ENCODE results near the gene CEP170B. TPM values are rescaled to one million over a fixed set of nuclear protein-coding genes. Genes with fewer than 3 reads are reported as not detected.
"Not testable (repeated sequence)": the region's sequence is repeated elsewhere in the genome, so short reads cannot be mapped to it uniquely, and the experiment has no call there.

The CEP170B gene
- total RNA-seq, 1 donor from 2014 or later = 1.6 TPM

GRCh38 chr14:104888489-104889374 lies 23.7 kb downstream of the CEP170B start:
- H3K36me3 ChIP-seq (ENCODE audit: control insufficient read depth in 3 of 3, insufficient read depth in 3 of 3, low read length in 3 of 3) = peaks cover 2 to 4% (median 4%) of the 10 kb centered on the region in 3 donors
- no peak overlapping the region for H3K9ac ChIP-seq (ENCODE audit: low read depth in 1 of 3, low read length in 3 of 3)
- no peak overlapping the region for H3K4me3 ChIP-seq (ENCODE audit: low read length in 3 of 3)
- H3K4me1 ChIP-seq (ENCODE audit: control insufficient read depth in 3 of 3, insufficient read depth in 3 of 3, low read length in 3 of 3) = no peaks in the 10 kb centered on the region
- H3K9me3 ChIP-seq (ENCODE audit: control insufficient read depth in 3 of 3, low read length in 3 of 3) = no peaks in the 10 kb centered on the region
- H3K27ac ChIP-seq (ENCODE audit: low read depth, low read length) = no peak overlapping the region
- H3K27me3 ChIP-seq (ENCODE audit: control insufficient read depth in 3 of 3, insufficient read depth in 3 of 3, low read length in 3 of 3) = no peaks in the 10 kb centered on the region

DNA sequence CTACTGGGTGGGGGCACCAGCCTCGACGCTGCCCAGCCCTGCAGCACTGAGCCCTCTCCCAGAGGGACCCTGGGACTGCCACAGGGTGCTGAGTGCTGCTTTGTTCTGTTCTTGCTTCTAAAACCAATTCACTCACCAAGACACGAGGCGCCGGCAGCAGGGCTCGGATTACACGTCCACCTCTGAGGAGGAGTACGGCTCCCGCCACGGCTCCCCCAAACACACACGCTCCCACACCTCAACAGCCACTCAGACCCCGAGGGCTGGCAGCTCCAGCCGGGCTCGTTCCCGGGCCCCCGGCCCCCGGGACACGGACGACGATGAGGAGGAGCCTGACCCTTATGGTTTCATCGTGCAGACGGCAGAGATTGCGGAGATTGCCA lies 24.3 kb downstream of the CEP170B start:
- Histone ChIP-seq H3K27ac (ENCODE audit: low read depth, low read length) (no peak overlapping the region), H3K4me1 (ENCODE audit: control insufficient read depth in 3 of 3, insufficient read depth in 3 of 3, low read length in 3 of 3) (no peaks in the 10 kb centered on the region), H3K4me3 (ENCODE audit: low read length in 3 of 3) (no peak overlapping the region), H3K36me3 (ENCODE audit: control insufficient read depth in 3 of 3, insufficient read depth in 3 of 3, low read length in 3 of 3) (peaks cover 2 to 4% (median 3%) of the 10 kb centered on the region in 3 donors), H3K9ac (ENCODE audit: low read depth in 1 of 3, low read length in 3 of 3) (no peak overlapping the region), H3K9me3 (ENCODE audit: control insufficient read depth in 3 of 3, low read length in 3 of 3) (no peaks in the 10 kb centered on the region), H3K27me3 (ENCODE audit: control insufficient read depth in 3 of 3, insufficient read depth in 3 of 3, low read length in 3 of 3) (no peaks in the 10 kb centered on the region)

DNA sequence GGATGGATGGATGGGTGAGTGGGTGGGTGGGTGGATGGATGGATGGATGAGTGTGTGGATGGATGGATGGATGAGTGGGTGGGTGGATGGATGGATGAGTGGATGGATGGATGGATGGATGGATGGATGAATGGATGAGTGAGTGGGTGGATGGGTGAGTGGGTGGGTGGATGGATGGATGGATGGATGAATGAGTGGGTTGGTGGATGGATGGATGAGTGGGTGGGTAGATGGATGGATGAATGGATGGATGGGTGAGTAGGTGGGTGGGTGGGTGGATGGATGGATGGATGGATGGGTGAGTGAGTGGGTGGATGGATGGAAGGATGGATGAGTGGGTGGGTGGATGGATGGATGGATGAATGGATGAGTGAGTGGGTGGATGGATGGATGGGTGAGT lies 25.2 kb downstream of the CEP170B start:
- H3K36me3 ChIP-seq (ENCODE audit: control insufficient read depth in 3 of 3, insufficient read depth in 3 of 3, low read length in 3 of 3); H3K4me1 ChIP-seq (ENCODE audit: control insufficient read depth in 3 of 3, insufficient read depth in 3 of 3, low read length in 3 of 3); H3K27ac ChIP-seq (ENCODE audit: low read depth, low read length); H3K4me3 ChIP-seq (ENCODE audit: low read length in 3 of 3); H3K9ac ChIP-seq (ENCODE audit: low read depth in 1 of 3, low read length in 3 of 3); H3K27me3 ChIP-seq (ENCODE audit: control insufficient read depth in 3 of 3, insufficient read depth in 3 of 3, low read length in 3 of 3); H3K9me3 ChIP-seq (ENCODE audit: control insufficient read depth in 3 of 3, low read length in 3 of 3): not testable (repeated sequence)

GRCh38 chr14:104891121-104891551 lies 26.1 kb downstream of the CEP170B start:
- H3K36me3 ChIP-seq (ENCODE audit: control insufficient read depth in 3 of 3, insufficient read depth in 3 of 3, low read length in 3 of 3) = peaks cover 0 to 3% (median 2%) of the 10 kb centered on the region in 3 donors
- H3K9ac ChIP-seq (ENCODE audit: low read depth in 1 of 3, low read length in 3 of 3) = no peak overlapping the region
- no peaks in the 10 kb centered on the region for H3K27me3 ChIP-seq (ENCODE audit: control insufficient read depth in 3 of 3, insufficient read depth in 3 of 3, low read length in 3 of 3)
- H3K9me3 ChIP-seq (ENCODE audit: control insufficient read depth in 3 of 3, low read length in 3 of 3) = no peaks in the 10 kb centered on the region
- H3K4me1 ChIP-seq (ENCODE audit: control insufficient read depth in 3 of 3, insufficient read depth in 3 of 3, low read length in 3 of 3) = peaks cover 0 to 2% (median 0%) of the 10 kb centered on the region in 3 donors
- no peak overlapping the region for H3K4me3 ChIP-seq (ENCODE audit: low read length in 3 of 3)
- H3K27ac ChIP-seq (ENCODE audit: low read depth, low read length) = no peak overlapping the region

DNA sequence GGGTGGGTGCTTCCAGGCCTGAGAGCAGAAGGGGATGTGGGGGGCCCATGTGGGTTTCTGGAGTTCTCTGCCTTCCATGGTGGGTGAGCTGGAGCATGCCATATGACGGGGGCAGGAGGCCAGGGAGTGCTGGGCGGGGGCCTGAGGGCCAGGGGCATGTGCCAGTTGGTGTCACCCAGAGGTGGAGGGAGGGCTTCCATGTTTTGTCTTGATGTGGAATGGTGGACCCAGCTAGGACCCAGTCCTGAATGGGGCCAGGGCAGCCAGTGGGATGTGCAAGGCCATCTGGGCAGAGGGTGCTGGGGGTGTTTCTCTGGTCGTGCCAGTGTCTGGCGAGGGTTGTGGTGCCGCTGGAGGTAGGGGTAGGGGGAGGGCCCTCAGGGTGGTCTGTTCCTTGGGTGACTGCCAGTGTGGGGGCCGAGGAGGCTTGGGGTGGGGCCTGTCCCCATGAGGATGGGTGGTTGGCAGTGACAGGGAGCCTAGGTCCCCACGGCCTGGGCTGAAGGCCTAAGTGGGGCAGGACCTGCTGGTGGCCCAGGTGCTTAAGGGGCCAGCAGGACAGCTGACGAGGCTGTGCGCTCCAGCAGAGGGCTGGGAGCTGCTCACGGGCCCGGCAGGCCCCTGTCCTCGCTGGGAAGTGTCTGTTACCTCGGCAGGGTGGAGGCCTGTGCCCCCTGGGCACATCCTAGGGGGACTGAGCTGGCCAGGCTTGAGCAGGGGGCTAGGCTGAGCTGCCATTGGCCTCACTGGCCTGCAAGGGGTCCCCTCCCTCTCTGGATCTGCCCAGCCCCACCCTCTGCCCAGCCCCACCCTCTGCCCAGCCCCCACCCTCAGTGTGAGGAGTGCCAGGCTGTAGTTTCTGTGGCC lies 26.8 kb downstream of the CEP170B start:
- H3K4me1 ChIP-seq (ENCODE audit: control insufficient read depth in 3 of 3, insufficient read depth in 3 of 3, low read length in 3 of 3) = peaks cover 0 to 2% (median 0%) of the 10 kb centered on the region in 3 donors
- no peaks in the 10 kb centered on the region for H3K9me3 ChIP-seq (ENCODE audit: control insufficient read depth in 3 of 3, low read length in 3 of 3)
- H3K27me3 ChIP-seq (ENCODE audit: control insufficient read depth in 3 of 3, insufficient read depth in 3 of 3, low read length in 3 of 3) = no peaks in the 10 kb centered on the region
- no peak overlapping the region for H3K9ac ChIP-seq (ENCODE audit: low read depth in 1 of 3, low read length in 3 of 3)
- peaks cover 0 to 3% (median 2%) of the 10 kb centered on the region in 3 donors for H3K36me3 ChIP-seq (ENCODE audit: control insufficient read depth in 3 of 3, insufficient read depth in 3 of 3, low read length in 3 of 3)
- H3K27ac ChIP-seq (ENCODE audit: low read depth, low read length) = no peak overlapping the region
- H3K4me3 ChIP-seq (ENCODE audit: low read length in 3 of 3) = no peak overlapping the region

DNA sequence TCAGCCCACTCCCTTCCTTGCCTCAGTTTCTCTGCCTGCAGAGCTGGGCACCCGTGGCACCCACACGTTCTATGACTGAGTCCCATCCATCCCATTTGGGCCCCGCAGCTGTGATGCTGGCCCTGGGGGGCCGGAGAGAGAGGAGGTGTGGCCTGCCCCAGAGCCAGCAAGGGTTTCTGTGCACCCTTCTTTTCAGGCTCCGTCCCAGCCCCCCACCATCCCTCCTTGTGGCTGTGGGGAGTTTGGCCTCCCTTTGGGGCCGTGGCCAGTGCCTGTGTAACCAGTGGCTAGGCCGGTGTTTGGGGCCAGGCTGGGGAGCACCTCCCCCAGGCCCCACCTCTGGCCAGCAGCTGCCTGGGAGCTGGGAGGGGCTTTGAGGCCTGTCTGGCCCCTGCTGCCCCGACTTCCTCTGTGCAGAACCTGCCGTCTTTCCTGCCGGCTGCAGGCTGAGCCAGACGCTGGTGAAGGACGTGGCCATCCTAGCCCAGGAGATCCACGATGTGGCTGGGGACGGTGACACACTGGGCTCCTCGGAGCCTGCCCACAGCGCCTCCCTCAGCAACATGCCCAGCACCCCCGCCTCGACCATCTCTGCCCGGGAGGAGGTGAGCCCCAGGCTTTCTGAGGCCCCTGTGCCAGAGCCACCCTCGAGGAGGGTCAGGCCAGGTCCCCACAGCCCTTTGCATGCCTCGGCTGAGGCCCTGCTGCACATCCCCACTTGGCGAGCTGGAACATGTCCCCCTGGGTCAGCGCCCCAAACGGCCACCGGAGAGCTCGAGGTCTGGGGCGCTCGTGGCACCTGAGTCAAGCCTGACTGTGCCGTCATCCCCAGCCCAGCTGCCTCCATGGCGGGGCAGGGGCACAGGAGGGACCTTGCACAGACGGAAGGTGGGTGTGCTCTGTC lies 27.7 kb downstream of the CEP170B start:
- Histone ChIP-seq H3K27me3 (ENCODE audit: control insufficient read depth in 3 of 3, insufficient read depth in 3 of 3, low read length in 3 of 3) (no peaks in the 10 kb centered on the region), H3K9me3 (ENCODE audit: control insufficient read depth in 3 of 3, low read length in 3 of 3) (no peaks in the 10 kb centered on the region), H3K9ac (ENCODE audit: low read depth in 1 of 3, low read length in 3 of 3) (no peak overlapping the region), H3K27ac (ENCODE audit: low read depth, low read length) (no peak overlapping the region), H3K4me3 (ENCODE audit: low read length in 3 of 3) (no peak overlapping the region), H3K36me3 (ENCODE audit: control insufficient read depth in 3 of 3, insufficient read depth in 3 of 3, low read length in 3 of 3) (peaks cover 0 to under 1% (median 0%) of the 10 kb centered on the region in 3 donors), H3K4me1 (ENCODE audit: control insufficient read depth in 3 of 3, insufficient read depth in 3 of 3, low read length in 3 of 3) (peaks cover 0 to 2% (median 0%) of the 10 kb centered on the region in 3 donors)

DNA sequence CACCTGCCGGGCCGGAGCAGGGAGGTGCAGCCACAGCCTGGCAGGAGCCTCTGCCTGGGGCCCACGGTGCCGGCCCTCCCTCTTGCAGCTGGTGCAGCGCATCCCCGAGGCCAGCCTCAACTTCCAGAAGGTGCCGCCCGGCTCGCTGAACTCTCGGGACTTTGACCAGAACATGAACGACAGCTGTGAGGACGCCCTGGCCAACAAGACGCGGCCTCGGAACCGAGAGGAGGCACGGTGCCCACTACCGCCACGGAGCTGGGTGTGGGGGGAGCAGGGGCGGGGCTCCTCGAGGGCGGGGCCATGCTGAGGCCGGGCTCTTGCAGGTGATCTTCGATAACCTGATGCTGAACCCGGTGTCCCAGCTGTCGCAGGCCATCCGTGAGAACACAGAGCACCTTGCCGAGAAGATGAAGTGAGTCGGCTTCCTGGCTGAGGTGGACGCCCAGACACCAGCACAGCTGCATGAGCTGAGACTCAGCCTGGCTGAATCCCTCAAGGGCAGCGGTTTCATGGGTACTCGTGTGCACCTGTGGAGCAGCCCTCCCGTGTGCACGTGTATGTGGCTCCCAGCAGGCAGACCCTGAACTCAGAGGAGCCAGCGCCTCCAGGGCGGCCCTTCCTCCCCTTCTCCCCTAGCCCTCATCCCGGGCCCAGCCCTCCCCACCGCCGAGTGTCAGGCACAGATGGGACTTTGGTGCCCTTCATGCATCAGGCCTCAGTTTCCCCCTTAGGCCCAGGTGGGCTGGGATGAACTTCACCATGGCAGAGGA lies 28.6 kb downstream of the CEP170B start:
- no peak overlapping the region for H3K27ac ChIP-seq (ENCODE audit: low read depth, low read length)
- no peaks in the 10 kb centered on the region for H3K27me3 ChIP-seq (ENCODE audit: control insufficient read depth in 3 of 3, insufficient read depth in 3 of 3, low read length in 3 of 3)
- H3K4me1 ChIP-seq (ENCODE audit: control insufficient read depth in 3 of 3, insufficient read depth in 3 of 3, low read length in 3 of 3) = peaks cover 0 to 2% (median 0%) of the 10 kb centered on the region in 3 donors
- no peak overlapping the region for H3K4me3 ChIP-seq (ENCODE audit: low read length in 3 of 3)
- no peak overlapping the region for H3K9ac ChIP-seq (ENCODE audit: low read depth in 1 of 3, low read length in 3 of 3)
- H3K9me3 ChIP-seq (ENCODE audit: control insufficient read depth in 3 of 3, low read length in 3 of 3) = no peaks in the 10 kb centered on the region
- H3K36me3 ChIP-seq (ENCODE audit: control insufficient read depth in 3 of 3, insufficient read depth in 3 of 3, low read length in 3 of 3) = no peaks in the 10 kb centered on the region

DNA sequence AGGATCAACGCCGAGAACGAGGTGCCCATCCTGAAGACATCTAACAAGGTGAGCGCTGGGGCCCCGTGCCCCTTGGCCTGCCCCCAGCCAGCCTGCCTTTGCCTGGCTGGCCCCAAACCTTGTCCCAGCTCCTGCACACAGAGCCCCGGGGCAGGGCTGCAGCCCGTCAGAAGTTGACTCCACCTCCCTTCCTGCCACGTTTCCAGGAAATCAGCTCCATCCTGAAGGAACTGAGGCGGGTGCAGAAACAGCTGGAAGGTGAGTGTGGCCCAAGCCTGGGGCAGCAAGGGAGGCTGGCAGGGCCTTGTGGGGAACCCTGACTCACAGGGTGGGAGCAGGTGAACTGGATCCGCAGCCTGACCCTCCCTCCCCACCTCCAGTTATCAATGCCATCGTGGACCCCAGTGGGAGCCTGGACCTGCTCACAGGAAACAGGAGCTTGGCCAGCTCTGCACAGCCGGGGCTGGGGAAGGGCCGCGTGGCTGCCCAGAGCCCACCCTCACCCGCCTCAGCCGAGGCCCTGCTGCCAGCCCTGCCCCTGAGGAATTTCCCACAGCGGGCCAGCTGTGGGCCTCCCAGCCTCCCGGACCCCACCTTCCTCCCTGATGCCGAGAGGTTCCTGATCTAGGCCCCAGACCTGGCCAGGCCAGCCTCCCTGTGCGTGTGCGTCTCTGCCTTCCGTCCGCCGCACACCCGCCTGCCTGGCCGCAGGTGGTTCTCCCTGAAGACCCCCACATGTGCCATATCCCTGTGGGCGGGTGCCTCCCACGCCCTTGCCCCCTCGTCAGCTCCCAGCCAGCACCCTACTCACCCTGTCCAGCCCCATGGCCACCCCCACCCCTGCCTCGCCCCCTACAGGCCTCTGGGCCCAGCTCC lies 29.5 kb downstream of the CEP170B start:
- no peak overlapping the region for H3K4me3 ChIP-seq (ENCODE audit: low read length in 3 of 3)
- H3K27ac ChIP-seq (ENCODE audit: low read depth, low read length) = no peak overlapping the region
- H3K9ac ChIP-seq (ENCODE audit: low read depth in 1 of 3, low read length in 3 of 3) = no peak overlapping the region
- no peaks in the 10 kb centered on the region for H3K36me3 ChIP-seq (ENCODE audit: control insufficient read depth in 3 of 3, insufficient read depth in 3 of 3, low read length in 3 of 3)
- H3K9me3 ChIP-seq (ENCODE audit: control insufficient read depth in 3 of 3, low read length in 3 of 3) = no peaks in the 10 kb centered on the region
- no peaks in the 10 kb centered on the region for H3K27me3 ChIP-seq (ENCODE audit: control insufficient read depth in 3 of 3, insufficient read depth in 3 of 3, low read length in 3 of 3)
- peaks cover 0 to 2% (median 0%) of the 10 kb centered on the region in 3 donors for H3K4me1 ChIP-seq (ENCODE audit: control insufficient read depth in 3 of 3, insufficient read depth in 3 of 3, low read length in 3 of 3)

Data from skeletal muscle tissue (tissue), 4 donors.